ENCODE results near the gene NAT9. TPM values are rescaled to one million over a fixed set of nuclear protein-coding genes. Genes with fewer than 3 reads are reported as not detected.

NAT9 gene
- total RNA-seq, 4 donors from 2014 or later, result 18.3 to 34.4 (median 27.6) TPM

DNA sequence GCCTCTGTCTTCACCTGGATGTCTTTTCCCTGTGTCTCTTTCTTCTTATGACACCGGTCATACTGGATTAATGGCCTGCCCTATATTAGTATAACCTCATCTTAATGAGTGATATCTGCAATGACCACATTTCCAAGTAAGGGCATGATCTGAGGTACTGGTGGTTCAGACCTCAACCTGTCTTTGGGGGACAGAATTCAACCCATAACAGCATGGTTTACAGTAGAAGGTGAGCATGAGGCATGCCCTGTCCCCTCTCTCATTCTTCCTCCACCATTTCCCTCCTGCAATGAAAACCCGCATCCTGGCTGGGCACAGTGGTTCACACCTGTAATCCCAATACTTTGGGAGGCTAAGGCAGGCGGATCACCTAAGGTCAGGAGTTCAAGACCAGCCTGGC is 41.9 kb downstream of the NAT9 start:
- intact Hi-C loops (cut with DNase I; ENCODE audit: low total_unique reads), result no loop called here
- Histone ChIP-seq H3K36me3 (no peaks in the 10 kb centered on the region), H3K27me3 (peaks cover 34% of the 10 kb centered on the region), H3K9me3 (no peaks in the 10 kb centered on the region), H3K4me3 (no peak overlapping the region), H3K27ac (no peak overlapping the region), H3K4me1 (peaks cover 10 to 31% (median 28%) of the 10 kb centered on the region in 4 donors)
- in situ Hi-C loops (cut with MboI; ENCODE audit: low pct_ligation_motif_present in 1 of 4, low pct_unique_long_range_greater_than_20kb in 1 of 4, low sequenced_read_pairs in 3 of 4), result loop anchor here in 3 of 4 donors (10.0 to 25.0 kb wide), 2 partner anchors 79 to 128 kb away; partner anchors contain the start of genes FDXR (in 2 of the 3) and GRIN2C (in 2 of the 3)
- TF ChIP-seq EP300 (IDR thresholded peaks at IDR 0.05; ENCODE audit: low read depth) (no peak), POLR2A (IDR thresholded peaks at IDR 0.05) (no peak), CTCF (IDR thresholded peaks at IDR 0.05) (no peak), POLR2AphosphoS5 (IDR thresholded peaks at IDR 0.05) (no peak)
- DNase-seq, result no peak
- WGBS, 2 donors (ENCODE audit: low coverage in 1 of 2), result 90% methylated on average over 3 of the region's 3 CpGs; no CpG with 5 or more reads in 1 of the 2 donors

DNA sequence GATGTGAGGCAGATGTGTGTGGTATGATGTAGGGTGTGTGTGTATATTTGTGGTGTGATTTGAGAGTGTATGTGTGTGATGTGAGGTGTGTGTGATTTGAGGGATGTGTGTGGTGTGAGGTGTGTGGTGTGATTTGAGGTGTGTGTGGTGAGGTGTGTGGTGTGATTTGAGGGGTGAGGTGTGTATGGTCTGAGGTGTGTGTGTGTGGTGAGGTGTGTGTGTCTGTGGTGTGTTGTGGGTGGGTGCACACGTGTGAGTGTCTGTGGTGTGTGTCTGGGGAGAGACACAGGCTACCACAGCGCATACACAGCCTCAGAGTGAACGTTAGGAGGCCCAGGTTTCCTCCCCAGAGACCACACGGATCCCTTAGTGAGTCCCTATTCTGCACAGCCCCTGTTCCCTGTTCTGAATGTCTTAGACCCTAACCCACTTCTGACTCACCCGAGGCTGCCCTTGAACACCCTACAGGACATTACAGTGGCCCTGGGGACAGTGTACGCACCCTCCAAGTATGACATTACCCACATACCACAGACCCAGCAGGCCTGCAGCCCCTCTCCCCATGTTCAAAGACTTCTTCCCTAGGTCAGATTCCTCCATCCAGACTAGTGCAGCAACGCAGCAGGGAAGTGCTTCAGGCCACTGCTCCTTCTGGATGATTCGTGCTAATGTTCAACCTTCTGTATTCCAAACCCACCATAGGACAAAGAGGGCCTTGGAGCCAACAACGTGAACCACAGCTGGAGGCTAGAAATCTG is 42.6 kb downstream of the NAT9 start:
- H3K4me3 ChIP-seq, result no peak overlapping the region
- H3K27ac ChIP-seq, result no peak overlapping the region
- in situ Hi-C loops (cut with MboI; ENCODE audit: low pct_ligation_motif_present in 1 of 4, low pct_unique_long_range_greater_than_20kb in 1 of 4, low sequenced_read_pairs in 3 of 4), result loop anchor here in 3 of 4 donors (10.0 to 25.0 kb wide), 2 partner anchors 79 to 129 kb away; partner anchors contain the start of genes FDXR (in 2 of the 3) and GRIN2C (in 2 of the 3)
- WGBS, 2 donors (ENCODE audit: low coverage in 1 of 2), result 54 to 61% methylated on average over 4 to 9 of the region's 9 CpGs
- no peak for TF ChIP-seq POLR2AphosphoS5 (IDR thresholded peaks at IDR 0.05)
- TF ChIP-seq POLR2A (IDR thresholded peaks at IDR 0.05), result no peak
- TF ChIP-seq CTCF (IDR thresholded peaks at IDR 0.05), result no peak
- no peak for TF ChIP-seq EP300 (IDR thresholded peaks at IDR 0.05; ENCODE audit: low read depth)
- H3K4me1 ChIP-seq, result peaks cover 4 to 24% (median 23%) of the 10 kb centered on the region in 4 donors
- no peaks in the 10 kb centered on the region for H3K36me3 ChIP-seq
- DNase-seq, result no peak
- H3K27me3 ChIP-seq, result peaks cover 28% of the 10 kb centered on the region
- H3K9me3 ChIP-seq, result no peaks in the 10 kb centered on the region
- intact Hi-C loops (cut with DNase I; ENCODE audit: low total_unique reads), result no loop called here

DNA sequence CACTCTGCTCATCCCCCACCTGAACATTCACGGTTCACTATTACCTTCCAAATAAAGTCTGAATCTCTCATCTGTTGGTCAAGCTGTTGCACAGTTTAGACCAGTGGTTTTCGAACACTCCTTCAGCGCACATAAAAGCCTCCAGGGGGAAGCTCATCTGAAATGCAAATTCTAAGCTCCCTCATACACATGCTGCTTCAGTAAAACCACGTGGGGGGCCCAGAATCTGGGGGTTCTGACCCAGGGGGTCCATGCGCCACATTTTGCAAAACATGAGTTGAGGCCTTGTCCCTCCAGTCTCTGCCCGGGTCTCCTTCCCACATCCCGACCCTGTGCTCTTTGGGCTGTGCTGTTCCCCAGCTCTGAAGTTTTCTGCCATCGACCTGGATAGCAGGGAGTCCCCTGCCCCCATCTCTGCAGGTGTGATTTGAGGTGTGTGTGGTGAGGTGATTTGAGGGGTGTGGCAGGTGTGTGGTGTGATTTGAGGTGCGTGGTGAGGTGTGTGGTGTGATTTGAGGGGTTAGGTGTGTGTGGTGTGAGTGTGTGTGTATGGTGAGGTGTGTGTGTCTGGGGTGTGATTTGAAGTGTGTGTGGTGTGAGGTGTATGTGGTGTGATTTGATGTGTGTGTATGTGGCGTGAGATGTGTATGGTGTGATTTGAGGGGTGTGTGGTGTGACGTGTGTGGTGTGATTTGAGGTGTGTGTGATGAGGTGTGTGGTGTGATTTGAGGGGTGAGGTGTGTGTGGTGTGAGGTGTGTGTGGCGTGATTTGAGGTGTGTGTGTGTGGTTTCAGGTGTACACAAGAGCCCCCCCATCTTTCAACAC is 43.9 kb downstream of the NAT9 start:
- intact Hi-C loops (cut with DNase I; ENCODE audit: low total_unique reads) (no loop called here), in situ Hi-C loops (cut with MboI; ENCODE audit: low pct_ligation_motif_present in 1 of 4, low pct_unique_long_range_greater_than_20kb in 1 of 4, low sequenced_read_pairs in 3 of 4) (loop anchor here in 3 of 4 donors (10.0 to 25.0 kb wide), 2 partner anchors 77 to 130 kb away; partner anchors contain the start of genes FDXR (in 2 of the 3) and GRIN2C (in 2 of the 3))
- Histone ChIP-seq H3K27me3 (peaks cover 15% of the 10 kb centered on the region), H3K4me3 (no peak overlapping the region), H3K27ac (no peak overlapping the region), H3K4me1 (peaks cover 0 to 11% (median 10%) of the 10 kb centered on the region in 4 donors), H3K9me3 (no peaks in the 10 kb centered on the region), H3K36me3 (no peaks in the 10 kb centered on the region)
- TF ChIP-seq CTCF (IDR thresholded peaks at IDR 0.05) (no peak), POLR2AphosphoS5 (IDR thresholded peaks at IDR 0.05) (no peak), POLR2A (IDR thresholded peaks at IDR 0.05) (no peak), EP300 (IDR thresholded peaks at IDR 0.05; ENCODE audit: low read depth) (no peak)
- 64 to 76% methylated on average over 6 to 12 of the region's 12 CpGs for WGBS, 2 donors (ENCODE audit: low coverage in 1 of 2)
- no peak for DNase-seq

DNA sequence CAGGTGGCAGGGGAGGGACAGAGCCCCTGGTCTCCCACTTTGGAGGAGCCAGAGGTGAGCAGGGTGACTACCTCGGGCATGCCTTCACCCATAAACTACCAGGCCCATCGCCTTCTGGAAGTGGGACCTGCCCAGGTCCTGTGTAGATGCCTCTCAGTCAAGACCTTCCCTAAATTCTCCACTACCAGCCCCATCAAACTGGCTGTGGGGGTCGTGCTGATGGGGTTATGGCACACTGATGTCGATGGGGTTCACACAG is 44.9 kb downstream of the NAT9 start:
- Histone ChIP-seq H3K27ac (no peak overlapping the region), H3K9me3 (no peaks in the 10 kb centered on the region), H3K27me3 (peaks cover 7% of the 10 kb centered on the region), H3K36me3 (no peaks in the 10 kb centered on the region), H3K4me1 (peaks cover 0 to 2% (median under 1%) of the 10 kb centered on the region in 4 donors), H3K4me3 (no peak overlapping the region)
- 65% methylated on average over 4 of the region's 4 CpGs; no CpG with 5 or more reads in 1 of the 2 donors for WGBS, 2 donors (ENCODE audit: low coverage in 1 of 2)
- DNase-seq, result no peak
- intact Hi-C loops (cut with DNase I; ENCODE audit: low total_unique reads) (no loop called here), in situ Hi-C loops (cut with MboI; ENCODE audit: low pct_ligation_motif_present in 1 of 4, low pct_unique_long_range_greater_than_20kb in 1 of 4, low sequenced_read_pairs in 3 of 4) (loop anchor here in 3 of 4 donors (10.0 to 25.0 kb wide), 2 partner anchors 76 to 131 kb away; partner anchors contain the start of genes FDXR (in 2 of the 3) and GRIN2C (in 2 of the 3))
- TF ChIP-seq POLR2AphosphoS5 (IDR thresholded peaks at IDR 0.05), result no peak
- no peak for TF ChIP-seq CTCF (IDR thresholded peaks at IDR 0.05)
- TF ChIP-seq EP300 (IDR thresholded peaks at IDR 0.05; ENCODE audit: low read depth), result no peak
- TF ChIP-seq POLR2A (IDR thresholded peaks at IDR 0.05), result no peak
